Neural cell (in vitro differentiated cells): Measurements from ENCODE around the gene RALGPS1. TPM values are rescaled to one million over a fixed set of nuclear protein-coding genes. Genes with fewer than 3 reads are reported as not detected.

Source experiments
- H2AFZ ChIP-seq: fragments of 200-600, 300-800 bp; sonication (generic), shearing (Covaris generic); 2 replicates; pipeline ENCODE4 v1.6.0; 2014; ENCODE audit warnings: low read depth, mild to moderate bottlenecking, antibody characterized with exemption, low read length, moderate library complexity
- H3F3A ChIP-seq: fragments of 200-600 bp; shearing (Covaris generic); 2 replicates; pipeline ENCODE4 v1.6.1; 2016; ENCODE audit warnings: mild to moderate bottlenecking, moderate library complexity, mixed read lengths, antibody characterized with exemption, low read length; ENCODE audit not compliant: insufficient read depth, poor library complexity, severe bottlenecking
- H3K27ac ChIP-seq: fragments of 200-600, 300-800 bp; sonication (generic), shearing (Covaris generic); 2 replicates; pipeline ENCODE4 v1.5.1; 2014; ENCODE audit warnings: mild to moderate bottlenecking, low read length, moderate library complexity
- H3K27me3 ChIP-seq: fragments of 300-800, 200-600 bp; sonication (generic), shearing (Covaris generic); 2 replicates; pipeline ENCODE4 v1.6.0; 2014; ENCODE audit warnings: mild to moderate bottlenecking, low read depth, low read length, moderate library complexity; ENCODE audit not compliant: insufficient read depth
- H3K36me3 ChIP-seq: fragments of 300-800, 200-600 bp; sonication (generic), shearing (Covaris generic); 2 replicates; pipeline ENCODE4 v1.5.1; 2014; ENCODE audit warnings: mild to moderate bottlenecking, antibody characterized with exemption, low read length, moderate library complexity; ENCODE audit not compliant: insufficient read depth
- H3K4me2 ChIP-seq: fragments of 300-800, 200-600 bp; sonication (generic), shearing (Covaris generic); 2 replicates; pipeline ENCODE4 v1.6.0; 2014; ENCODE audit warnings: mild to moderate bottlenecking, low read length
- H3K4me3 ChIP-seq: fragments of 300-800, 200-600 bp; sonication (generic), shearing (Covaris generic); 2 replicates; pipeline ENCODE4 v1.5.1; 2014; ENCODE audit warnings: mild to moderate bottlenecking, low read length, moderate library complexity
- H3K79me2 ChIP-seq: fragments of 200-600 bp; shearing (Covaris generic); replicated peaks from 2 replicates; pipeline ENCODE4 v1.6.0; 2014; ENCODE audit warnings: mild to moderate bottlenecking, low read length, moderate library complexity; ENCODE audit not compliant: insufficient read depth
- H3K9ac ChIP-seq: fragments of 300-800, 200-600 bp; sonication (generic), shearing (Covaris generic); 2 replicates; pipeline ENCODE4 v1.6.1; 2016; ENCODE audit warnings: mild to moderate bottlenecking, low read length, mixed read lengths
- H3K9me2 ChIP-seq: fragments of 200-600 bp; shearing (Covaris generic); 2 replicates; pipeline ENCODE4 v1.6.1; 2016; ENCODE audit warnings: mild to moderate bottlenecking, low read length, mixed read lengths; ENCODE audit not compliant: insufficient read depth
- H3K9me3 ChIP-seq: fragments of 200-600, 300-800 bp; sonication (generic), shearing (Covaris generic); 2 replicates; pipeline ENCODE4 v1.6.1; 2016; ENCODE audit warnings: mild to moderate bottlenecking, mixed run types, low read length, moderate library complexity, mixed read lengths
- H4K20me1 ChIP-seq: fragments of 200-600 bp; shearing (Covaris generic); 2 replicates; pipeline ENCODE4 v1.6.1; 2016; ENCODE audit warnings: mild to moderate bottlenecking, mixed run types; ENCODE audit not compliant: insufficient read depth
- EP300 ChIP-seq: fragments of 450-650 bp; conservative IDR thresholded peaks from 2 replicates; pipeline ENCODE4 v1.6.1; 2014; ENCODE audit warnings: antibody characterized with exemption, mild to moderate bottlenecking, moderate library complexity; ENCODE audit not compliant: poor library complexity, severe bottlenecking
- EZH2 ChIP-seq: fragments of 200-600, 300-800 bp; shearing (Covaris generic), sonication (generic); IDR thresholded peaks from 2 replicates; pipeline ENCODE4 v1.6.1; 2014; ENCODE audit warnings: antibody characterized with exemption, low read length, borderline replicate concordance, mild to moderate bottlenecking; ENCODE audit not compliant: insufficient read depth, poor library complexity, severe bottlenecking
- MXI1 ChIP-seq: fragments of 450-650 bp; conservative IDR thresholded peaks from 2 replicates; pipeline ENCODE4 v1.6.1; 2014; ENCODE audit warnings: antibody characterized with exemption, mild to moderate bottlenecking; ENCODE audit not compliant: poor library complexity, severe bottlenecking
- POLR2AphosphoS5 ChIP-seq: IDR thresholded peaks from 2 replicates; pipeline ENCODE4 v1.6.1; 2012
- RAD21 ChIP-seq: fragments of 450-650 bp; conservative IDR thresholded peaks from 2 replicates; pipeline ENCODE4 v1.6.1; 2014; ENCODE audit warnings: antibody characterized with exemption, mild to moderate bottlenecking, moderate library complexity
- SMC3 ChIP-seq: fragments of 450-650 bp; conservative IDR thresholded peaks from 2 replicates; pipeline ENCODE4 v1.6.1; 2014; ENCODE audit warnings: antibody characterized with exemption, mild to moderate bottlenecking, moderate library complexity; ENCODE audit not compliant: poor library complexity
- TAF1 ChIP-seq: IDR thresholded peaks from 2 replicates; pipeline ENCODE4 v1.6.1; 2012; ENCODE audit warnings: low read depth
- polyA plus RNA-seq: library from polyadenylated mRNA; depleted of rRNA; stranded (reverse); fragments of >200 nt; gene quantifications from 2 replicates; pipeline ENCODE4 v1.2.3, GENCODE V29; 2014
- TF ChIP-seq, protein P1 (sequence below): IDR thresholded peaks from 2 replicates; pipeline ENCODE4 v1.6.1; 2012; ENCODE audit warnings: borderline replicate concordance
- TF ChIP-seq, protein P2 (sequence below): fragments of 450-650 bp; IDR thresholded peaks from 2 replicates; pipeline ENCODE4 v1.5.1; 2014; ENCODE audit warnings: antibody characterized with exemption, mild to moderate bottlenecking, moderate library complexity; ENCODE audit not compliant: poor library complexity, severe bottlenecking

Gene RALGPS1
- polyA plus RNA-seq, 1 donor from 2014 or later, result 37.1 TPM

DNA sequence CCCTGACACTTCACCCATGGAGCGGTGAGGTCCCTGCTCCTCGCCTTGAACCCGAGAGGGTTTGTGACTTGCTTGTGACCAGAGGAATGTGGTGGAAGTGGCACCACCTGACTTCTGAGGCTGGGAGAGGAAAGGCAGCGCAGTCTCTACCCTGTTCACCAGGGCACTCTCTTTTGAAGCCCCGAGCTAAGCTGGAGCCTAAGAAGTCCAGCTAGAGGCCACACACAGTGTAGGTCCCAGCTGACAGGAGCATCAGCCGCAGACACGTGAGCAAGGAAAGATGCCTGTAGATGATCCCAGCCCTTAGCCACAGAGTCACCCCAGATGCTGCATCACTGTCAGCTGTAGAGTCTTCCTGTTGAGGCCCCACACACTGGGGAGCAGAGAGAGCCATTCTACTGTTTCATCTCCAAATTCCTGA, 209.5 kb downstream of the RALGPS1 start:
- H3K36me3 ChIP-seq, result no peaks in the 10 kb centered on the region
- no peak overlapping the region for H3K9ac ChIP-seq
- H3K4me3 ChIP-seq, result no peak overlapping the region
- no peak overlapping the region for H3K4me2 ChIP-seq
- H3F3A ChIP-seq, result no peaks in the 10 kb centered on the region
- H3K9me3 ChIP-seq, result no peaks in the 10 kb centered on the region
- H4K20me1 ChIP-seq, result no peaks in the 10 kb centered on the region
- no peak overlapping the region for H3K27ac ChIP-seq
- H2AFZ ChIP-seq, result no peak overlapping the region
- H3K27me3 ChIP-seq, result peaks cover 4% of the 10 kb centered on the region
- no peaks in the 10 kb centered on the region for H3K79me2 ChIP-seq
- no peaks in the 10 kb centered on the region for H3K9me2 ChIP-seq
- TF ChIP-seq EP300 (no peak), TAF1 (no peak), EZH2 (no peak), SMC3 (no peak), MXI1 (no peak), POLR2AphosphoS5 (no peak), RAD21 (no peak)
- TF ChIP-seq, protein P1, sequence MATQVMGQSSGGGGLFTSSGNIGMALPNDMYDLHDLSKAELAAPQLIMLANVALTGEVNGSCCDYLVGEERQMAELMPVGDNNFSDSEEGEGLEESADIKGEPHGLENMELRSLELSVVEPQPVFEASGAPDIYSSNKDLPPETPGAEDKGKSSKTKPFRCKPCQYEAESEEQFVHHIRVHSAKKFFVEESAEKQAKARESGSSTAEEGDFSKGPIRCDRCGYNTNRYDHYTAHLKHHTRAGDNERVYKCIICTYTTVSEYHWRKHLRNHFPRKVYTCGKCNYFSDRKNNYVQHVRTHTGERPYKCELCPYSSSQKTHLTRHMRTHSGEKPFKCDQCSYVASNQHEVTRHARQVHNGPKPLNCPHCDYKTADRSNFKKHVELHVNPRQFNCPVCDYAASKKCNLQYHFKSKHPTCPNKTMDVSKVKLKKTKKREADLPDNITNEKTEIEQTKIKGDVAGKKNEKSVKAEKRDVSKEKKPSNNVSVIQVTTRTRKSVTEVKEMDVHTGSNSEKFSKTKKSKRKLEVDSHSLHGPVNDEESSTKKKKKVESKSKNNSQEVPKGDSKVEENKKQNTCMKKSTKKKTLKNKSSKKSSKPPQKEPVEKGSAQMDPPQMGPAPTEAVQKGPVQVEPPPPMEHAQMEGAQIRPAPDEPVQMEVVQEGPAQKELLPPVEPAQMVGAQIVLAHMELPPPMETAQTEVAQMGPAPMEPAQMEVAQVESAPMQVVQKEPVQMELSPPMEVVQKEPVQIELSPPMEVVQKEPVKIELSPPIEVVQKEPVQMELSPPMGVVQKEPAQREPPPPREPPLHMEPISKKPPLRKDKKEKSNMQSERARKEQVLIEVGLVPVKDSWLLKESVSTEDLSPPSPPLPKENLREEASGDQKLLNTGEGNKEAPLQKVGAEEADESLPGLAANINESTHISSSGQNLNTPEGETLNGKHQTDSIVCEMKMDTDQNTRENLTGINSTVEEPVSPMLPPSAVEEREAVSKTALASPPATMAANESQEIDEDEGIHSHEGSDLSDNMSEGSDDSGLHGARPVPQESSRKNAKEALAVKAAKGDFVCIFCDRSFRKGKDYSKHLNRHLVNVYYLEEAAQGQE, result no peak
- TF ChIP-seq, protein P2, sequence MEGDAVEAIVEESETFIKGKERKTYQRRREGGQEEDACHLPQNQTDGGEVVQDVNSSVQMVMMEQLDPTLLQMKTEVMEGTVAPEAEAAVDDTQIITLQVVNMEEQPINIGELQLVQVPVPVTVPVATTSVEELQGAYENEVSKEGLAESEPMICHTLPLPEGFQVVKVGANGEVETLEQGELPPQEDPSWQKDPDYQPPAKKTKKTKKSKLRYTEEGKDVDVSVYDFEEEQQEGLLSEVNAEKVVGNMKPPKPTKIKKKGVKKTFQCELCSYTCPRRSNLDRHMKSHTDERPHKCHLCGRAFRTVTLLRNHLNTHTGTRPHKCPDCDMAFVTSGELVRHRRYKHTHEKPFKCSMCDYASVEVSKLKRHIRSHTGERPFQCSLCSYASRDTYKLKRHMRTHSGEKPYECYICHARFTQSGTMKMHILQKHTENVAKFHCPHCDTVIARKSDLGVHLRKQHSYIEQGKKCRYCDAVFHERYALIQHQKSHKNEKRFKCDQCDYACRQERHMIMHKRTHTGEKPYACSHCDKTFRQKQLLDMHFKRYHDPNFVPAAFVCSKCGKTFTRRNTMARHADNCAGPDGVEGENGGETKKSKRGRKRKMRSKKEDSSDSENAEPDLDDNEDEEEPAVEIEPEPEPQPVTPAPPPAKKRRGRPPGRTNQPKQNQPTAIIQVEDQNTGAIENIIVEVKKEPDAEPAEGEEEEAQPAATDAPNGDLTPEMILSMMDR, result no peak

DNA sequence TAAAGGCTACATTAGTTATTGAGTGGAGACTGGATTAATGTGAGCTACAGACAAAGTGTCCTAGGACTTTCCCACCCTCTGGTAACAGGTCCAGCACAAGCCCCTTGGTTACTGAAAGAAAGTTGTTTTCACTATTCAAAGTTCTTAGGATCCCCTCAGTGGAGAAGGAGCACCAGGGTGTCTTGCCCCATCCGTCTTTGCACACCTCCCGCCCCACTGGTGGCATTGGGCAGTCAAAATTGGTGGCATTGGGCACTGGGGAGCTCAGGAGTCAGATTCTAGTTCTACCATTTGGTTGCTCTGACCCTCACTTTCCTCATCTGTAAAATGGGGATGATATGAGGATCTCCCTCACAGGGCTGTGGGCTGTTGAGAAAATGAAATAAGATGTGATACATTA, 210.2 kb downstream of the RALGPS1 start:
- Histone ChIP-seq H3K27me3 (peaks cover 4% of the 10 kb centered on the region), H3K9ac (no peak overlapping the region), H3K36me3 (no peaks in the 10 kb centered on the region), H3K27ac (no peak overlapping the region), H4K20me1 (no peaks in the 10 kb centered on the region), H3K9me3 (no peaks in the 10 kb centered on the region), H3K4me3 (no peak overlapping the region), H3F3A (no peaks in the 10 kb centered on the region), H3K4me2 (no peak overlapping the region), H2AFZ (no peak overlapping the region), H3K79me2 (no peaks in the 10 kb centered on the region), H3K9me2 (no peaks in the 10 kb centered on the region)
- TF ChIP-seq EZH2, result no peak

DNA sequence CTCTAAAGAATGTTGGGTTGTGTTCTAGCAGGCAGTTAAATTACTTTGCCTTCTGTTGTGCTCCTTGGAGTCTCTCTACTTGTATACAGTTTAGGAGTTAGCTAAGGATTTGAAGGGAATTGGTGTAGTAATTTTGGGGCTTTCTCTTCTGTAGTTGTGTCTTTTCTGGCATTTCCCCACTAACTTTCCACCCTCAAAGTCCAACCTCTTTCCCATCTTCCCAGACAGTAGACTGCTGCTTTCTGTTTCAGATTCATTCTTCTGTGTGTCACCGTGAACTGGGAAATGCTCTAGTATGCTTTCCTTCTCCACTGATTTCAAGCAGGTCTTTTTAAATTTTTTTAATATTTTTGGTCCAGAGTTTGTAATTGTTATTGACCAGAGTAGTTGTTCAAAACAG, 212.4 kb downstream of the RALGPS1 start:
- no peak for TF ChIP-seq EZH2
- TF ChIP-seq SMC3, result no peak
- TF ChIP-seq, protein P1, result no peak
- TF ChIP-seq, protein P2, result no peak
- no peak for TF ChIP-seq MXI1
- TF ChIP-seq EP300, result no peak
- no peak for TF ChIP-seq RAD21
- no peak for TF ChIP-seq TAF1
- no peak for TF ChIP-seq POLR2AphosphoS5
- H3K79me2 ChIP-seq, result no peaks in the 10 kb centered on the region
- no peak overlapping the region for H2AFZ ChIP-seq
- H3K9me2 ChIP-seq, result no peaks in the 10 kb centered on the region
- no peak overlapping the region for H3K4me3 ChIP-seq
- H4K20me1 ChIP-seq, result no peaks in the 10 kb centered on the region
- H3K9ac ChIP-seq, result no peak overlapping the region
- peaks cover 3% of the 10 kb centered on the region for H3K27me3 ChIP-seq
- no peaks in the 10 kb centered on the region for H3K36me3 ChIP-seq
- H3F3A ChIP-seq, result no peaks in the 10 kb centered on the region
- H3K27ac ChIP-seq, result no peak overlapping the region
- no peaks in the 10 kb centered on the region for H3K9me3 ChIP-seq
- H3K4me2 ChIP-seq, result no peak overlapping the region
